K562 (cell line): ENCODE measurements around the gene TIGD1. TPM values are rescaled to one million over a fixed set of nuclear protein-coding genes. Genes with fewer than 3 reads are reported as not detected.

Experiments used
- FOXA1 ChIP-seq: fragments of 450-650 bp; IDR thresholded peaks from 2 replicates; pipeline ENCODE4 v1.6.1; 2016; ENCODE audit warnings: mild to moderate bottlenecking, borderline replicate concordance
- ZBTB40 ChIP-seq, 2 experiments: fragments of 450-650 bp in 1 of 2; sonication (generic) in 1 of 2; formaldehyde crosslinking in 1 of 2; IDR thresholded peaks; 2 replicates each; pipeline versions ENCODE4 v1.7.1 to v1.9.0; 2016 to 2022; ENCODE audit warnings: inconsistent platforms in 1 of 2, mild to moderate bottlenecking in 1 of 2, missing genetic modification reagents in 1 of 2
- ZNF318 ChIP-seq, 2 experiments: fragments of 450-650 bp; IDR thresholded peaks; 2 replicates each; pipeline ENCODE4 v1.6.1; 2016; ENCODE audit warnings: mild to moderate bottlenecking in 2 of 2, borderline replicate concordance in 1 of 2, low read depth in 1 of 2, moderate library complexity in 1 of 2
- polyA plus RNA-seq, 8 experiments: library from polyadenylated mRNA; depleted of rRNA in 4 of 8; stranded (reverse) in 5 of 8; unstranded in 3 of 8; fragments of >200 nt; fragmentation: Nextera tagmentation in 2 of 8; fragmentation: Illumina TruSeq in 1 of 8; extraction: Ambion mirVana in 2 of 8; extraction: Trizol in 1 of 8; gene quantifications; 2 replicates each; pipeline versions ENCODE4 v1.2.1 to v1.2.3, GENCODE V29; 2011 to 2014; ENCODE audit warnings: inconsistent platforms in 1 of 8, missing spikeins in 1 of 8
- total RNA-seq, 7 experiments: library from RNA; depleted of rRNA in 6 of 7; stranded (reverse); fragments of >200 nt in 6 of 7; fragmentation: Illumina TruSeq in 2 of 7; extraction: Trizol in 2 of 7; gene quantifications; 2 replicates each; pipeline versions ENCODE4 v1.2.1 to v1.2.3, GENCODE V29; 2011 to 2021; ENCODE audit warnings: low replicate concordance in 1 of 7

Gene TIGD1
- total and polyA plus RNA-seq, 9 of the 15 experiments (the other 6 are each of a cell fraction or from before 2014, with no cell fraction given), result 2.0 to 10.1 (median 6.6) TPM

- no peak for TF ChIP-seq ZBTB40 (IDR thresholded peaks at IDR 0.05)
- TF ChIP-seq ZBTB40 (CRISPR knock-in tag; IDR thresholded peaks at IDR 0.05), result no peak
- TF ChIP-seq ZNF318 (IDR thresholded peaks at IDR 0.05; ENCODE audit: borderline replicate concordance in 1 of 2, low read depth in 1 of 2), result no peak
- TF ChIP-seq FOXA1, result no peak
Measured at GRCh38 chr2:232534940-232535651, 15.3 kb downstream of the TIGD1 start (continued).
